ENCODE data around the gene INA.

- TF ChIP-seq CTCF (IDR thresholded peaks at IDR 0.05; ENCODE audit: poor library complexity) (no peak), EZH2phosphoT487 (IDR thresholded peaks at IDR 0.05; ENCODE audit: low read depth, severe bottlenecking, unreplicated experiment) (no peak), EZH2 (IDR thresholded peaks at IDR 0.05; ENCODE audit: borderline replicate concordance) (no peak)
Observed at GRCh38 chr10:103259989-103260388, 16.9 kb upstream of the INA start.

All from hepatocyte (in vitro differentiated cells).